ENCODE measurements around the gene MCRIP1.

DNA sequence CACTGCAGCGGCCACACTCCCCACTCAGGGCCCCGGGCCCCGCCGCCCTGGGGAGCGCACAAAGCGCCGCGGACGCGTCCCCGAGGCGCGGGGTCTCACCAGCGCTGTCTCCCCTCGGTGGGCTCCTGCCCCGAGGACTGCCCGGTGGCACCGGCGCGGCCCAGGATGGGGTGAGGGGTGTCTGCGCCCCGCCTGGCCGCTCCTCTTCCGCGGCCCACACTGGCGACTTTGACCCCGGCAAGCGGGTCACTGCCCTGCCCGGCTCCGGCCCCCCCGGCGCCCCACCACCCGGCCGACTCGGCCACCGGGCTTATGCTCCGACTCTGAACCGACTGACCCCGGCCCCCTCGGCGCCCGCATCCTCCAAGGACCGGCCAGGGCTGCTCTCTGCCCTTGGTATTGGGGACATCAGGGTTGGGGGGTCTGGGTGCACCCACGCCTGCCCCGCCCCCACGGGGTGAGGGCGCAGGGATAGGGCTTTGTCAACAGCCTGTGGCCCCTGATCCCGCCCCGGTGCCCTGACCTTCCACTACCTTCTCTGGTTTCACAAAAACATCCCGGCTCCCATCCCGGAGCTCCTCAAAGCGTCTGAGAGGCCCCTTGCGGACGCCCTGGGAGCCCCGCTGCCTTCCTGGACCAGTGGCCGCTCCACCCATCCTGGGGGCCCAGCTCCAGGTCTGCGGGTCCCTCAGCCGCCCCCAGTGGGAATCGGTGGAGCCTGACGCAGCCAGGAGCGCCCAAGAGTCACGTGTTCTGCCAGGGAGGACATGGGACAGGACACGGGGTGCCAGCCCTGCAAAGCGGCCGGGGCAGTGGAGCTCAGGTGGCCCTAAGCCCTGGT lies 28.3 kb downstream of the MCRIP1 start:
- TF ChIP-seq, protein P1, sequence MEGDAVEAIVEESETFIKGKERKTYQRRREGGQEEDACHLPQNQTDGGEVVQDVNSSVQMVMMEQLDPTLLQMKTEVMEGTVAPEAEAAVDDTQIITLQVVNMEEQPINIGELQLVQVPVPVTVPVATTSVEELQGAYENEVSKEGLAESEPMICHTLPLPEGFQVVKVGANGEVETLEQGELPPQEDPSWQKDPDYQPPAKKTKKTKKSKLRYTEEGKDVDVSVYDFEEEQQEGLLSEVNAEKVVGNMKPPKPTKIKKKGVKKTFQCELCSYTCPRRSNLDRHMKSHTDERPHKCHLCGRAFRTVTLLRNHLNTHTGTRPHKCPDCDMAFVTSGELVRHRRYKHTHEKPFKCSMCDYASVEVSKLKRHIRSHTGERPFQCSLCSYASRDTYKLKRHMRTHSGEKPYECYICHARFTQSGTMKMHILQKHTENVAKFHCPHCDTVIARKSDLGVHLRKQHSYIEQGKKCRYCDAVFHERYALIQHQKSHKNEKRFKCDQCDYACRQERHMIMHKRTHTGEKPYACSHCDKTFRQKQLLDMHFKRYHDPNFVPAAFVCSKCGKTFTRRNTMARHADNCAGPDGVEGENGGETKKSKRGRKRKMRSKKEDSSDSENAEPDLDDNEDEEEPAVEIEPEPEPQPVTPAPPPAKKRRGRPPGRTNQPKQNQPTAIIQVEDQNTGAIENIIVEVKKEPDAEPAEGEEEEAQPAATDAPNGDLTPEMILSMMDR (conservative IDR thresholded peaks at IDR 0.05; ENCODE audit: low read depth, low read length): no peak
- TF ChIP-seq RAD21 (IDR thresholded peaks at IDR 0.05; ENCODE audit: low read length) (no peak), CEBPB (IDR thresholded peaks at IDR 0.05; ENCODE audit: low read depth, low read length) (no peak), SMC3 (IDR thresholded peaks at IDR 0.05; ENCODE audit: low read depth, low read length) (no peak), POLR2A (IDR thresholded peaks at IDR 0.05; ENCODE audit: low read depth, low read length) (no peak), MXI1 (IDR thresholded peaks at IDR 0.05; ENCODE audit: borderline replicate concordance, low read depth, low read length) (no peak), USF2 (IDR thresholded peaks at IDR 0.05; ENCODE audit: low read depth, low read length) (no peak), NFE2L2 (IDR thresholded peaks at IDR 0.05; ENCODE audit: low read depth, low read length) (no peak)
